HG02943 (cell line): Measurements from ENCODE around the gene MGMT.
"Not testable (repeated sequence)": the region's sequence is repeated elsewhere in the genome, so short reads cannot be mapped to it uniquely, and the experiment has no call there.

Experiments used
- ATAC-seq: cut with Tn5 transposase; IDR thresholded peaks from one replicate; pipeline ENCODE4 v1.9.1; 2021; ENCODE audit warnings: mild to moderate bottlenecking, low read depth, moderate library complexity; ENCODE audit not compliant: unreplicated experiment

MGMT gene

GRCh38 chr10:129466703-129467358, at the start of gene MGMT:
MGMT (plus strand) TSS chr10:129467241.
- peak; percentile 91 for ATAC-seq

- no peak for ATAC-seq
Measured at GRCh38 chr10:129417870-129418269, 49.2 kb upstream of the MGMT start.

GRCh38 chr10:129418496-129419225, 48.4 kb upstream of the MGMT start:
- no peak for ATAC-seq

GRCh38 chr10:129419397-129419796, 47.6 kb upstream of the MGMT start:
- no peak for ATAC-seq

- ATAC-seq = no peak
Measured at GRCh38 chr10:129421399-129422010, 45.5 kb upstream of the MGMT start.

GRCh38 chr10:129424978-129425377, 42.1 kb upstream of the MGMT start:
- no peak for ATAC-seq

GRCh38 chr10:129426606-129427005, 40.4 kb upstream of the MGMT start:
- ATAC-seq = no peak

- ATAC-seq = no peak
Measured at GRCh38 chr10:129433266-129433665, 33.8 kb upstream of the MGMT start.

GRCh38 chr10:129435724-129436123, 31.3 kb upstream of the MGMT start:
- not testable (repeated sequence) for ATAC-seq

- ATAC-seq = no peak
Measured at GRCh38 chr10:129438024-129438423, 29.0 kb upstream of the MGMT start.

- no peak for ATAC-seq
Measured at GRCh38 chr10:129440247-129440646, 26.8 kb upstream of the MGMT start.

- ATAC-seq = no peak
Measured at GRCh38 chr10:129440722-129441316, 26.2 kb upstream of the MGMT start.

- no peak for ATAC-seq
Measured at GRCh38 chr10:129441372-129442009, 25.6 kb upstream of the MGMT start.

- no peak for ATAC-seq
Measured at GRCh38 chr10:129442866-129443265, 24.2 kb upstream of the MGMT start.

GRCh38 chr10:129444359-129444758, 22.7 kb upstream of the MGMT start:
- no peak for ATAC-seq

GRCh38 chr10:129445436-129446182, 21.4 kb upstream of the MGMT start:
- ATAC-seq = no peak

GRCh38 chr10:129446183-129446581, 20.9 kb upstream of the MGMT start:
- ATAC-seq = no peak

- no peak for ATAC-seq
Measured at GRCh38 chr10:129447486-129447885, 19.6 kb upstream of the MGMT start.

GRCh38 chr10:129448086-129448485, 19.0 kb upstream of the MGMT start:
- ATAC-seq = no peak

GRCh38 chr10:129448539-129448938, 18.5 kb upstream of the MGMT start:
- ATAC-seq = no peak
